Measurements from ENCODE around the gene NRAP.

NRAP gene, protein sequence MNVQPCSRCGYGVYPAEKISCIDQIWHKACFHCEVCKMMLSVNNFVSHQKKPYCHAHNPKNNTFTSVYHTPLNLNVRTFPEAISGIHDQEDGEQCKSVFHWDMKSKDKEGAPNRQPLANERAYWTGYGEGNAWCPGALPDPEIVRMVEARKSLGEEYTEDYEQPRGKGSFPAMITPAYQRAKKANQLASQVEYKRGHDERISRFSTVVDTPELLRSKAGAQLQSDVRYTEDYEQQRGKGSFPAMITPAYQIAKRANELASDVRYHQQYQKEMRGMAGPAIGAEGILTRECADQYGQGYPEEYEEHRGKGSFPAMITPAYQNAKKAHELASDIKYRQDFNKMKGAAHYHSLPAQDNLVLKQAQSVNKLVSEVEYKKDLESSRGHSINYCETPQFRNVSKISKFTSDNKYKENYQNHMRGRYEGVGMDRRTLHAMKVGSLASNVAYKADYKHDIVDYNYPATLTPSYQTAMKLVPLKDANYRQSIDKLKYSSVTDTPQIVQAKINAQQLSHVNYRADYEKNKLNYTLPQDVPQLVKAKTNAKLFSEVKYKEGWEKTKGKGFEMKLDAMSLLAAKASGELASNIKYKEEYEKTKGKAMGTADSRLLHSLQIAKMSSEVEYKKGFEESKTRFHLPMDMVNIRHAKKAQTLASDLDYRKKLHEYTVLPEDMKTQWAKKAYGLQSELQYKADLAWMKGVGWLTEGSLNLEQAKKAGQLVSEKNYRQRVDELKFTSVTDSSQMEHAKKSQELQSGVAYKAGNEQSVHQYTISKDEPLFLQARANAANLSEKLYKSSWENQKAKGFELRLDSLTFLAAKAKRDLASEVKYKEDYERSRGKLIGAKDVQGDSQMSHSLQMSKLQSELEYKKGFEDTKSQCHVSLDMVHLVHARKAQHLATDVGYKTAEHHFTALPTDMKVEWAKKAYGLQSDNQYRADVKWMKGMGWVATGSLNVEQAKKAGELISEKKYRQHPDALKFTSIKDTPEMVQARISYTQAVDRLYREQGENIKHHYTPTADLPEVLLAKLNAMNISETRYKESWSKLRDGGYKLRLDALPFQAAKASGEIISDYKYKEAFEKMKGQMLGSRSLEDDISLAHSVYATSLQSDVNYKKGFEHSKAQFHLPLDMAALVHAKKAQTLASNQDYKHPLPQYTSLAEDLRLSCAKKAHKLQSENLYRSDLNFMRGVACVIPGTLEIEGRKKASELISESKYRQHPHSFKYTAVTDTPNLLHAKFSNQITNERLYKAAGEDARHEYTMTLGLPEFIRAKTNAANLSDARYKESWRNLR (N-terminal part only)

DNA sequence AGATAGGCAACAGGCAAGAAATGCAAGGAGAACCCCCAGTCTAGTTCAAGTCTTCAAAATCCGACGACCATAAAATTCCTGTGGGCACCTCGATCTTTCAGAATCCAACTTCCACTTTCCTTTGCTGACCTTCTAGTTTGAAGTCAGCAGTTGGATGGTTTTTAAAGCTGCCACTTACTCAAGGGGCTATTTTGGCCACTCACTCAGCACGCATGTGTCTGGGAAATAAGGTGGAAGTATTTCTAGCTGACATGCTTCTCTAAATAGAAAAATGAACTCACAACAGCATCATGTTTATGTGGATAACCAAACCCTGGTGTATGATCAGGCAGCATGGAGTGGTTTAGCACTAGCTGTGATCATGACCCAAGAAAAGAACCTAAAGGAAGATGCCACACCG is at the start of gene NRAP:
Gene NRAP, minus strand, starts transcription at position 134 of the 400 bp plus-strand sequence. CDS start 159 bp downstream, outside the sequence.
- no peak for DNase-seq

DNA sequence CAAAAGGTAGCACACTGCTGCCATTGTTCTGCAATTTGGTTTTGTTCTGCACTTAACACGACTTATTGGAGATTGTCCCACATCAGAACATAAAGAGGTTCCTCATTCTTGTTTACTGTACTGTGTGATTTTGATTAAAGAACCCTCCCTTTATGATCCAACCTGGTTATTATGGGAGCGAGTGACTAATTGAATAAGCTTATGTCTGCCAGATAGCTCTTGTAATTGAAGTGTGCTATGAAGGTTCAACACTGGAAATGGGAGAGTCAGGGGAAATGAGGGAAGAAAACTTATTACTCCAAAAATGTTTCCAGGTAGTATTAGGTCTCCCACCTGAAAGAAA is 49.8 kb upstream of the NRAP start:
- DNase-seq: no peak

DNA sequence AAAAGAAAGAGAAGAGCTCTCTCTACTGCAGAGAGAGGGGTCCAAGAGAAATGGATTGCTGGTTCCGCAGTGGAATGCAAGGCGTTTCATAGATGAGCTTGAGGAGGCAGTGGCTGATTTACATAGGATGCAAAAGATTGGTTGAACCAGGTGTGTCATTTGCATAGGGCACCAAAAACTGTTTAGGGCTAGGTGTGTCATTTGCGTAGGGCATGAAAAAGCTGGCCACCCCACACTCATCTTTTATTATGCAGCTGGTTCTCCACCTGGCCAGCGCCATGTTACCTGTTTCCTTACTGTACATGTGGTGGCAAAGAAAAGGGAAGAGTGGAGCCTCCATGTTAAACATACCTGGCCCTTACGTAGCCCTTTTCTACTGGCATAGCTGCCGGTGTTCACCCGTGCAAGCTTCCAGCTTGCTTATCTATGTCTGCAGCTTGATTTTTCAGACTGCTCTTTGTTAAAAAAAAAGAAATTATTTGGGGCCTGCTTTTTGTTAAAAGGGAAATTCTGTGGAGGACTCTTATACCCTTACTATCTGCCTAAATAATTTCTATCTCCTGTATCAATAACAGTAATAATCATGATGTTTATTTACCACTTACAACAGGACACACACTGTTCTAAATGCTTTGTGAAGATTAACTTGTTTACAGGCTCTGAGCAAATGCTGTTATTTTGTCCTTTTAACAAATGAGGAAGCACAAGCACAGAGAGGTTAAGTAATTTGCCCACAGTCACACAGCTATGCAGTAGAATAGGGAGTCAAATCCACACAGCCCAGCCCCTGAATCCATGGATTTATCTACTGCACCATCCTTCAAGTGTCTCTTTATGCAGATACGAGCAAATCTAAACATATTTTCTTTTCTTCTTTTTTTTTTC is 49.2 kb upstream of the NRAP start:
- no peak for DNase-seq

DNA sequence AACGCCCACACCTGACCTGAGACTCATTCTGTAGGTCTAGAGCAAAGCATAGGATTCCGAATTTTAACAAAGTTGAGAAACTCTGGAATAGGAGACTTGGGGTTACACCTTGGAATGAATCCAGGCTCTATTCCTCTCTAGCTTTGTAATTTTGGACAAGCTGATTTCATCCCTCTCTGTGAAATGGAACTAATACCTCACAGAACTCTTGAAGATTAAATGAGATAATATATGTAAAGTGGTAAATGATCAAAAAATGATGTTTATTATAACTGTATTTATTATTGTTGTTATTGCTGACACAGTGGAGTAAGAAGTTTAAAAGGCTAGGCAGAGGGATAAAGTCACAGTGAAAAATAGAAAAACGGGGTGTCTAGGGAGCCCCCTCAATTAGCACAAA is 48.2 kb upstream of the NRAP start:
- no peak for DNase-seq

DNA sequence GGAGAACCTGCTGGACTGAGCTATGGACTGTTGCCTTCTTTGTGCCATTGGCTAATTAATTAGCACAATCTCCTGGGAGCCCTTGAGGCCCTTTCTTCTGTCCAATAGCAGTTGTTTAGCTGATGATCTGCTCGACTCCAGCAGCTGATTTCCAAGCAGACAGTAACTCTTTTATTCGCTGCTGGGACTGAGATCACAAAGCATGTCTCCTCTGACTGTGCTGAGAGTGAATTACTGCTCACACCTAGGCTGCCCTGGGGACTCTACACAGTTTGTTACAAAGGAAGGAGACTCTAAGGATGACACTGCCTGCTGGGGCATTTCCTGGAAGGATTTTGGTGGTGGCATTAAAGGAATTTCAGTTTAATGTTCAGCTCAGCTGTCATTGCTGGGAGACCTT is 47.3 kb upstream of the NRAP start:
- no peak for DNase-seq

DNA sequence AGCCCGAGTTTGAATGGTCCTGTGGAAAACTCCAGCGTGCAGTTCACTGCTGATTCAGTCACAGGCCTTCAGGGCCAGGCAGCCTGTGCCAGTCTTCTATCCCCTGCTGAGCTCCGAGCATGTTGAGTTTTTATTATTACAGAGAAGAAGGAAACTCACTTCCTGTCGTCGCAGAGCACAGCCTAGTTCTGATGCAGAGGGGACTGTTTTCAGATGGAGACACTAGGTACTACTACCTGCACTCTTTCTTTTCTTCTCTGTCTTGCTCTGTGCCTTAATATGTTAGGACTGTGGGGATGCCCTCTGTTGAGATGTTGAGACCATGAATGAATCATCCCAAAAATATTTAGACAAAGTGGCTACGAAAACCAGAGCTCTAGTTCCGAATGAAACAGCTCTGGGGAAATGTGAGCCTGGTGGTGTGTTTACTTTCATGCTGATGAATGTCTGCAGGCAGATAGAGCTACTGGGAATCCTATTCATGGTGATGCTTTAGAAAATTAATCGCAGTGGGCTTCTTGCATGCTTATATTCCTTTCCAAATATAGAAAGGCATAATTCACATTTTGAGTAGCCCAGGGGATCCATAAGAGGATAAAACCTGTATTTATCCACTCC is 45.5 kb upstream of the NRAP start:
- DNase-seq: no peak

DNA sequence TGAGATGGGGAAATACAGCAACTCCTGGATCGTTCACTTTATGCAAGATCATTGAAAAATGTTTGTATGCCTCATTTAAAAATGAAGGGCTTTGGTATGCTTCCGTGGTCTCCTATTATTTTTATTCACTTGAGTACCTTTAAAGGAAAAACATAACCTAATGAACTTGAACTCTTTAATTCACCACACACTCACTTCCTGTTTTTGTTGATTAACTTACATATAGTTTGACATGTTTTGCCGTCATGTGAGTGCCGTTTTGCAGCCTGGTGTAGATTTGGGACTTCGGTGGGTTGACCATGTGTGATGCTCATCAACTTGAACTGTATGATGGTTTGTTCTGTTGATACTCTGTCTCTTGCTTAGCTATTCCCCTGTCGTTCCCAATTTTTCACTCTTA is 44.8 kb upstream of the NRAP start:
- DNase-seq: no peak

DNA sequence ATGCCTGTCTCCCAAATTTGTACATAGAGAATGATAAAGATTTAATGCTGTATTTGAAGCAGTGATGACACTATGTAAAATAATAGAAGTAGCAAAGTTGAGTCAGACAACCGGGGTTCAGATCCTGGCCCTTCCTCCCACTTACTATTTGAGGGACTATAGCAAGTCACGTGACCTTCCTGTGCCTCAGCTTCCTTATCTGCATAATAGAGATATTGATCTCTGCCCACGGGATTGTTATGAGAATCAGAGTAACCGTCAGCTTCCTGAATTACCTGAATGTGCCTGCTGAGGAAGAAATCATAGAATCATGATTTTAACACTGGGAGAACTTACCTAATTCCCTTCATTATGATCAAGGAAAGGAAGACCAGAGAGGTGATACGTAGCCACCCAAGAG is 42.8 kb upstream of the NRAP start:
- no peak for DNase-seq

DNA sequence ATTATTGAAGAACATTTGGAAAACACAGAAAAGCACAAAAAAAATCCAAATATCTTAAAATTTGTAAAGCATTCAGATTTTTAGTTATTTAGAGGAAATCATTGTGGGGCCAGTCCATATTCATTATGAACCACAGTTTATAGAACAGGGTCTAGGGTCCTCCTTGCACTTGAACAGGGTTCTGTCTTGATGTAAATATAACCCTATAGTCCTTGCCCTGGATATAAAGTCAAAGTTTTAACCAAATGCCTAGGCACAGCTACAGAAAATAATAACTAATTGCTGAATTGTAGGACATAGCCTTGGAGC is 41.5 kb upstream of the NRAP start:
- DNase-seq: no peak

DNA sequence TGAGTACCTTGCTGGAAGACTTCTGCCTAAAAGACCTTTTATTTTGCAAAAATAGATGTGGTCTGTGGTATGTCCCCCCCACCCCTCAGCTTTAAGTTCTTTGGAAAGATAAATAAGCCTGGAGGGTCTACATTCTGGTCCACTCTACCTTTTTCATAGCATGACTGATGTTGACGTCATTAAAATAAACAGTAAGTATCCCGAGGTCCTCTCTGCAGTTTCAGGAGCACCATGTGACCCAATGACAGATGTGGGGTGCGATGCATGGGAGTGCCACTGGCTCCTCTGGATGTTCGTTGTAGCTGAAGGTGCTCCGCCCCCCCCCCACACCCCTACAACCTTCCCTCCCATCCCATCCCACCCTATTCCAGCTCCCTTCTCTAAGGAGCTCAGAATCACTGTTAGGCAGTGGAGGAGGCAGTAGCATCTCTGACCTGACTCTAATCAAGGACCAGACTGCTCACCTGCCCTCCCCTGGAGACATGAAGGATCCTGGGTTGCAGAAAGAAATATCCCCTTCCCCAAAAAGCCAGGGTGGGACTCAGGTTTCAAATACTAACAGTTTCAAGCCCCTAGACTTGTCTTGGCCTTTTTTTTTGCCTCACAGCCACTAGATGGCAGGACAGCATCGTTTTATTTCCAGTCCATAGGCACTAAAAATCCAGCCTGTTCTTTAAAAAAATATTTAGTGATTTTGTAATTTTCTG is 40.9 kb upstream of the NRAP start:
- DNase-seq: peak; percentile 25

DNA sequence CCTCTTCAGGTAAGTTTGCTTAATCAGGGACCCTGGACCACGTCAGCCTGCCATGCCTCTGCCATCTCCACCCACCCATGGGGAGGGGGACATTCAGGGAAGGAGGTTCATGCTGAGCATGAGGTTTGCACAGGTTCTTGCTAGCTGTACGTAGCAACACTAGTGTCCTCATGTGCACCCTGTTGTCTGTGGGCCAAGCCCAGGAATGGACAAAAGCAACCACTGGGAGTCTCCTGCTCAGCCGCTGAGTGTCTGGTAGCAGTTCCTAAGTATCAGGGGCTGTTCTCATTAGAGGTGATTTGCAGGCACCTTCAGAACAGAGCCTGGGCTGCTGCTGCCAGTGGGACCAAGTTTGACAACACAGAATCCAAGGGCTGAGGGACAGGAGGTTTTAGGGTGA is 33.8 kb upstream of the NRAP start:
- no peak for DNase-seq

DNA sequence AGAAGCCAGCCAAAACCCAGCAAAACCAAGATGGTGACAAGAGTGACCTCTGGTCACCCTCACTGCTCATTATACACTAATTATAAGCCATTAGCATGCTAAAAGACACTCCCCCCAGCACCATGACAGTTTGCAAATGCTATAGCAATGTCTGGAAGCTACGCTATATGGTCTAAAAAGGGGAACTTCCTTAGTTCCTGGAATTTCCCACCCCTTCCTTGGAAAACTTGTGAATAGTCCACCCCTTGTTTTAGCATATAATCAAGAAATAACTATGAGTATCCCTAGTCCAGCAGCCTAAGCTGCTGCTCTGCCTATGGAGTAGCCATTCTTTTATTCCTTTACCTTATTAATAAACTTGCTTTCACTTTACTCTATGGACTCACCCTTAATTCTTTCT is 31.9 kb upstream of the NRAP start:
- DNase-seq: no peak

DNA sequence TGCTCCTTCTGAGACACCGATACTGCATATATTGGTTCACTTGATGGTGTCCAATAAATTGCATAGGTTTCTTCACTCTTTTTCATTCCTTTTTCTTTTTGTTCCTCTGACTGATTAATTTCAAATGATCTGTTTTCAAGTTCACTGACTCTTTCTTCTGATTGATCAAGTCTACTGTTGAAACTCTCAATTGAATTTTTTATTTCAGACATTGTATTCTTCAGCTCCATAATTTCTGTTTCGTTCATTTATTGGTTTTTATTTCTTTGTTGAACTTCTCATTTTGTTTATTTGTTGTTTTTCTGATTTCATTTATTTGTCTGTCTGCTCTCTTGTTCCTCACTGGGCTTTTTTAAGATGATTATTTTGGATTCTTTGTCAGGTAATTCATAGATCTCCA is 29.5 kb upstream of the NRAP start:
- no peak for DNase-seq

DNA sequence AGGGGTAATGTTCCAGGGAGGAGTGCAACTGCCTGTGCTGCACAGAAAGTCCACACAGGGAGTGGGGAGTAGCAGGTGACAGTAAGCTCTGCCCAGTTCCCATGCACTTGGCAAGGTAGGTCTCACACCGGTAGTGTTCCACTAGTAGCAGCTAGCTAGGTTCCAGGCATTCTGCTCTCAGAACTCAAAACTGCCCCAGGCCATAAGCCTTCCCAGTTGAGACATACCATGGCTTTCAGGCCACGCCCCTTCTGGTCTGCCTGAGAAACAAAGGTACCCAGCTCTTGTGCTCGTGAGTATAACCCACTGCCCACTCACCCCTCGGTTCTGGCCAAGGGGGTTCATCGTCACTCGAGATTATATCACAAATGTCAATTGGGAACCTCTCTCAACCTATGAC is 28.4 kb upstream of the NRAP start:
- DNase-seq: no peak

DNA sequence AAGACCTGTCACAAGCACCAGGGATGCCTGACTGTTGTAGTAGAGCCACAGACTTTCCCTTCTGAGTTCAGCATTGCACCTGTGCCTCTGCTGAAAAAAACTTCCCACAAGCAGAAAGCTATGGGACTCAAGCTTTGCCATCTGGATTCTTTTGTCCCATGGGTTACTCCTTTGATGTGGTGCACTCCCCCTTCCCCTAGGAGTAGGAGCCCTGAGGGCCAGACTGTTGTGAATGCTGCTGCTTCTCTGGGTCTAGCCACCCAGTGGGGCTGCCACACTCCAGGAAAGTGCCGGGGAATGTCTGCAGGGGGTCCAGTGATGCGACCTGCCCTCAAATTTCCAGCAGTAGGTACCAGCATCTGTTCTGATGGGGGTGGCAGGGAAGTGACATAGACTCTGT is 27.5 kb upstream of the NRAP start:
- no peak for DNase-seq

DNA sequence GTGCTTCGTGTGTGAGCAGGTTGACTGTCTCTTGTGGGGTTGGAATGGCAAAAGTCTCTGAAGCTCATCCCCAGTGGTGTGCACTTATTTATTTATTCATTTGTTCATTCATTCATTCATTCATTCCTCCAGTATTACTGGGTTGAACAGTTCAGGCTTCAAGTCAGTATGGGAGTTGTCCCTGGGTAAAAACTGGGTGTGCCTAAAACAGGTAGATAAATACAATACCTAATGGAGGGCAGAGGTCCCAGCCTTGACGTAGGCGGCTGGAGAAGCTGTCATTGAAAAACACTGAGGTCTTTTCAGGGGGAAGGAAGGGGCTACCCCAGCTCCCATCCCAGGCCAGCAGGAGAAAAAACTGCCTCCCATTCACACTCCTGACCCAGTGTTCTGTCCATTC is 26.9 kb upstream of the NRAP start:
- DNase-seq: no peak

DNA sequence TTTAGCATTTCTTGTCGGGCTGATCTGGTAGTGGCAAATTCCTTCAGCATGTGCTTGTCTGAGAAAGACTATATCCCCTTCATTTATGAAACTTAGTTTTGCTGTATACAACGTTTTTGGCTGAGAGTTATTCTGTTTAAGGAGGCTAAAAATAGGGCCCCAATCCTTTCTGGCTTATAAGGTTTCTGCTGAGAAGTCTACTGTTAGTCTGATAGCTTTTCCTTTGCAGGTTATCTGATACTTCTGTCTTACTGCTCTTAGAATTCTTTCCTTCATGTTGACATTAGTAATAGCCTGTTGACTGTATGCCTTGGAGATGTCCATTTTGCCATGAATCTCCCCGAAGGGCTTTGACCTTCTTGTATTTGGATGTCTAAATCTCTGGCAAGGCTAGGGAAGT is 25.7 kb upstream of the NRAP start:
- no peak for DNase-seq

DNA sequence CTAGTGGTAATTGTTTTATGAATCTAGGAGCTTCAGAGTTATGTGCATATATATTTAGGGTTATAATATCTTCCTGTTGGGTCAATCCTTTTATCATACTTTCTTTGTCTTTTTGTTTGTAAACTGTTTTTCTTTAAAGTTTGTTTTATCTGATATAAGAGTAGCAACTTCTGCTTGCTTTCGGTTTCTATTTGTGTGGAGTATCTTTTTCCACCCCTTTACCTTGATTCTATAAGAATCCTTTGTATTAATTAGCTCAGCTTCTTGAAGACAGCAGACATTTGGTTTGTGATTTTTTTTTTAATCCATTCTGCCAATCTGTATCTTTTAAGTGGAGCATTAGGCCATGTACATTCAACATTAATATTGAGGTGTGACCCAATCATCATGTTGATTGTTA is 25.2 kb upstream of the NRAP start:
- peak; percentile 6 for DNase-seq

DNA sequence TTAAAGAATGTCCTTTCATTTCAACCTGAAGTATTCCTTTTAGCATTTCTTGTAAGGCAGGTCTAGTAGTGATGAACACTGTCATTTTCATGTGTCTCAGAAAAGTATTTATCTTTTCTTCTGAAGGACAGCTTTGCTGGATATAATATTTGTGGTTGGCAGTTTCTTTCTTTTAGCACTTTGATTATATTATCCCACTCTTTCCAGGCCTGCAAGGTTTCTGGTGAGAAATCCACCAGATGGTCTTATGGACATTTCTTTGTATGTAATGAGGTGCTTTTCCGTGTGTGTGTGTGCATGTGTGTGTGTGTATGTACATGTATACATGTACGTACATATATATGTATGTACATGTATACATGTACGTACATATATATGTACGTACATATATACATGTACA is 23.2 kb upstream of the NRAP start:
- DNase-seq: no peak

DNA sequence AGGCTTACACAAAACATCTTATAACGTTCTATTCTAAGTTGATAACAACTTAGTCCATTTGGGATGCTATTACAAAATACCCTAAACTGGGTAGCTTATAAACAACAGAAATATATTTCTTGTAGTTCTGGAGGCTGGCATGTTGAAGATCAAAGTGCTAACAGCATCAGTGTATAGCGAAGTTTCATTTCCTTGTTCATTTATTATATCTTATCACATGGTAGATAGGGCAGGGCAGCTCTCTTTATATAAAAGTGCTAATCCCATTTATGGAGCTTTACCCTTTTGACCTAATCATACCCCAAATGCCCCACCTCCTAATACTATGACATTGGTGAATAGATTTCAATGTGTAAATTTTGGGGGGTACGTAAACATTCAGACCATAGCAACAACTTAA is 22.2 kb upstream of the NRAP start:
- DNase-seq: no peak

DNA sequence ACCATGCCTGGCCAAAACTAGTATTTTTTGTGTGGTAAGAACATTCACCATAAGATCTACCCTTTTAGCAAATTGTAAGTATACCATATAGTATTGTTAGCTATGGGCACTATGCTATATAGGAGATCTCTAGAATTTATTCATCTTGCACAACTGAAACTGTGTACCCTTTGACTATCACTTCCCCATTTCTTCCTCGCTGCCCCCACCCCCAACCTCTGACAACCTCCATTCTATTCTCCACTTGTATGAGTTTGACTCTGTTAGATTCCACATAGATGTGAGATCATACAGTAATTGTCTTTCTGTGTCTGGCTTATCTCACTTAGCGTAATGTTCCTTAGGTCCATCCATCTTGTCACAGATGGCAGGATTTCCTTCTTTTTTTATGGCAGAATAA is 19.5 kb upstream of the NRAP start:
- DNase-seq: no peak
